Inferior parietal cortex (tissue), 1 donor: ENCODE measurements around the gene TOPAZ1.
A peak's percentile ranks its signal among the peaks of the same experiment; 100 is the strongest.

Experiments used
- DNase-seq: peaks from one replicate; pipeline ENCODE4 v3.0.0-alpha.2; 2016; ENCODE audit errors: extremely low spot score

The TOPAZ1 gene

GRCh38 chr3:44242721-44243120 lies 1.0 kb downstream of the TOPAZ1 start:
- DNase-seq, result no peak

GRCh38 chr3:44248152-44248551 lies 6.5 kb downstream of the TOPAZ1 start:
- DNase-seq, result no peak

- DNase-seq, result no peak
These were observed 10.8 kb downstream of the TOPAZ1 start for GRCh38 chr3:44252332-44252959.

- DNase-seq, result no peak
These were observed 17.7 kb downstream of the TOPAZ1 start for GRCh38 chr3:44259404-44259803.

GRCh38 chr3:44264146-44264545 lies 22.5 kb downstream of the TOPAZ1 start:
- no peak for DNase-seq

GRCh38 chr3:44265815-44266214 lies 24.1 kb downstream of the TOPAZ1 start:
- DNase-seq, result no peak

- DNase-seq, result no peak
These were observed 30.5 kb downstream of the TOPAZ1 start for GRCh38 chr3:44272191-44272590.

- no peak for DNase-seq
These were observed 36.2 kb downstream of the TOPAZ1 start for GRCh38 chr3:44277925-44278324.

GRCh38 chr3:44280077-44280476 lies 38.4 kb downstream of the TOPAZ1 start:
- no peak for DNase-seq

GRCh38 chr3:44280631-44281030 lies 38.9 kb downstream of the TOPAZ1 start:
- DNase-seq, result no peak

GRCh38 chr3:44284949-44285348 lies 43.3 kb downstream of the TOPAZ1 start:
- DNase-seq, result no peak

- no peak for DNase-seq
These were observed 48.3 kb downstream of the TOPAZ1 start for GRCh38 chr3:44289882-44290462.

- DNase-seq, result no peak
These were observed 50.6 kb downstream of the TOPAZ1 start for GRCh38 chr3:44292276-44292675.

GRCh38 chr3:44292947-44293346 lies 51.3 kb downstream of the TOPAZ1 start:
- DNase-seq, result no peak

- no peak for DNase-seq
These were observed 55.6 kb downstream of the TOPAZ1 start for GRCh38 chr3:44297255-44297654.

- no peak for DNase-seq
These were observed 60.1 kb downstream of the TOPAZ1 start for GRCh38 chr3:44301746-44302145.

GRCh38 chr3:44309500-44309899 lies 67.8 kb downstream of the TOPAZ1 start:
- no peak for DNase-seq

- no peak for DNase-seq
These were observed 77.2 kb downstream of the TOPAZ1 start for GRCh38 chr3:44318891-44319311.

- DNase-seq, result no peak
These were observed 79.6 kb downstream of the TOPAZ1 start for GRCh38 chr3:44321335-44321734.

- peak; percentile 89 for DNase-seq
These were observed 81.8 kb downstream of the TOPAZ1 start for GRCh38 chr3:44323341-44323955.

GRCh38 chr3:44324584-44324983 lies 82.9 kb downstream of the TOPAZ1 start:
- DNase-seq, result no peak

GRCh38 chr3:44326019-44326418 lies 84.3 kb downstream of the TOPAZ1 start:
- DNase-seq, result no peak

- DNase-seq, result no peak
These were observed 84.8 kb downstream of the TOPAZ1 start for GRCh38 chr3:44326515-44326914.
